Transverse colon (tissue), 4 donors: ENCODE results near the gene GSX2.

Experiments used
- EP300 ChIP-seq: sonication (generic); formaldehyde crosslinking; IDR thresholded peaks from one replicate; pipeline ENCODE4 v1.6.1; 2017; ENCODE audit warnings: antibody characterized with exemption, low read depth
- POLR2A ChIP-seq: fragments of 450-650 bp; IDR thresholded peaks from one replicate; pipeline ENCODE4 v1.6.1; 2016; ENCODE audit warnings: antibody characterized with exemption, mild to moderate bottlenecking, moderate library complexity
- POLR2AphosphoS5 ChIP-seq, 3 donors: sonication (generic); formaldehyde crosslinking; IDR thresholded peaks; one replicate each; pipeline ENCODE4 v1.6.1; 2016; ENCODE audit warnings: antibody characterized with exemption in 3 of 3
- TF ChIP-seq, protein P1 (sequence below), 5 experiments: fragments of 200-600 bp in 3 of 5; fragments of 450-650 bp in 2 of 5; sonication (generic) in 3 of 5; IDR thresholded peaks; 1 replicate in 2 of 5; 2 replicates in 3 of 5; pipeline ENCODE4 v1.5.1; 2016 to 2017; ENCODE audit warnings: antibody characterized with exemption in 5 of 5, inconsistent platforms in 3 of 5, mild to moderate bottlenecking in 2 of 5, moderate library complexity in 1 of 5

DNA sequence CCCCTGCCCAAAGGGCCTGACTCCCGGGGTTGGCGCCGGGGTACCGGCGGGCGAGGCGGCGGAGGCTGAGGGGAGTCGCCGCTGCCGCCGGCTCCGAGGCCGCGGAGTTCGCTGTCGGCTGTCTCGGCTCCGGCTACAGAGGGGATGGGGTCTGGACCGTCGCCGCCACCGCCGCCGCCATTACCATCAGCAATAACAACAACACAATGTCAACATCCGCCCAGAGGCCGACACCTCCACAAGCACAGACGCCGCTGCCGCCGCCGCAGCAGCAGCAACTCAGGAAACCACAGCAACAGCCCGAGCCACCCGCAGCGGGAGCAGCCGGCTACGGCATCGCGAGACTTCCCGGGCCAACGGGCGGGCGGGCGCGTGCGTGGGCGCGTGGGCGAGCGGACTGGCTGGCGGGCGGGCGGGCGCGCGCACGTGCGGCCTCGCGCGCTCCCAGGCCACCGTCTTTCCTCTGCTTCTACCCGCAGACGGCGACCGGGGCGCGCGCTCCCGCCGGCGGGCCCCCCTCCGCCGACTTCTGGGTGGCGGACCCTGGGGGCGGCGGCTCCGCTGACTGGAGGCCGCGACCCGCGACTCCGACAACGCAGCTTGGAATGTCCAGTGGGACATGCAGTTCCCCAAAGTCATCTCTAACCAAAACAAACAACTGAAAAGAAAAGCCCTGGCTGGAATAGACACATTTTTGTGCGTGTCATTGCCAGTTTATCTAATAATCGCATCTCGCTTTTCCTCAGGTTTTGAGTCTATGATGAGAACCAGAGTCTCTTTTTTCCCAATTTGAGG lies 35.4 kb upstream of the GSX2 start, which contains the start of gene CHIC2:
- TF ChIP-seq, protein P1, sequence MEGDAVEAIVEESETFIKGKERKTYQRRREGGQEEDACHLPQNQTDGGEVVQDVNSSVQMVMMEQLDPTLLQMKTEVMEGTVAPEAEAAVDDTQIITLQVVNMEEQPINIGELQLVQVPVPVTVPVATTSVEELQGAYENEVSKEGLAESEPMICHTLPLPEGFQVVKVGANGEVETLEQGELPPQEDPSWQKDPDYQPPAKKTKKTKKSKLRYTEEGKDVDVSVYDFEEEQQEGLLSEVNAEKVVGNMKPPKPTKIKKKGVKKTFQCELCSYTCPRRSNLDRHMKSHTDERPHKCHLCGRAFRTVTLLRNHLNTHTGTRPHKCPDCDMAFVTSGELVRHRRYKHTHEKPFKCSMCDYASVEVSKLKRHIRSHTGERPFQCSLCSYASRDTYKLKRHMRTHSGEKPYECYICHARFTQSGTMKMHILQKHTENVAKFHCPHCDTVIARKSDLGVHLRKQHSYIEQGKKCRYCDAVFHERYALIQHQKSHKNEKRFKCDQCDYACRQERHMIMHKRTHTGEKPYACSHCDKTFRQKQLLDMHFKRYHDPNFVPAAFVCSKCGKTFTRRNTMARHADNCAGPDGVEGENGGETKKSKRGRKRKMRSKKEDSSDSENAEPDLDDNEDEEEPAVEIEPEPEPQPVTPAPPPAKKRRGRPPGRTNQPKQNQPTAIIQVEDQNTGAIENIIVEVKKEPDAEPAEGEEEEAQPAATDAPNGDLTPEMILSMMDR (IDR thresholded peaks at IDR 0.05), result no peak
- TF ChIP-seq POLR2A, result peak; percentile 97
- TF ChIP-seq EP300, result peak; percentile 61
- TF ChIP-seq POLR2AphosphoS5 (IDR thresholded peaks at IDR 0.05), result peak; percentile 99
